ENCODE data around the gene JARID2.

GRCh38 chr6:15342114-15342513, 96.2 kb downstream of the JARID2 start:
- TF ChIP-seq GATAD2A (CRISPR knock-in tag; IDR thresholded peaks at IDR 0.05) (no peak), ZNF431 (CRISPR knock-in tag; IDR thresholded peaks at IDR 0.05; ENCODE audit: borderline replicate concordance, low read depth) (no peak), TAF1 (CRISPR knock-in tag; IDR thresholded peaks at IDR 0.05) (no peak), SMAD1 (CRISPR knock-in tag; IDR thresholded peaks at IDR 0.05; ENCODE audit: borderline replicate concordance, low read depth) (no peak), SPEN (CRISPR knock-in tag; IDR thresholded peaks at IDR 0.05; ENCODE audit: low read depth) (no peak)

Measured in HepG2 (cell line).